ENCODE data around the gene ADAMTSL3. TPM values are rescaled to one million over a fixed set of nuclear protein-coding genes. Genes with fewer than 3 reads are reported as not detected.

The ADAMTSL3 gene
- total and polyA plus RNA-seq, 2 of the 4 experiments (the other 2 are of a cell fraction) = under 0.01 to 0.02 TPM

DNA sequence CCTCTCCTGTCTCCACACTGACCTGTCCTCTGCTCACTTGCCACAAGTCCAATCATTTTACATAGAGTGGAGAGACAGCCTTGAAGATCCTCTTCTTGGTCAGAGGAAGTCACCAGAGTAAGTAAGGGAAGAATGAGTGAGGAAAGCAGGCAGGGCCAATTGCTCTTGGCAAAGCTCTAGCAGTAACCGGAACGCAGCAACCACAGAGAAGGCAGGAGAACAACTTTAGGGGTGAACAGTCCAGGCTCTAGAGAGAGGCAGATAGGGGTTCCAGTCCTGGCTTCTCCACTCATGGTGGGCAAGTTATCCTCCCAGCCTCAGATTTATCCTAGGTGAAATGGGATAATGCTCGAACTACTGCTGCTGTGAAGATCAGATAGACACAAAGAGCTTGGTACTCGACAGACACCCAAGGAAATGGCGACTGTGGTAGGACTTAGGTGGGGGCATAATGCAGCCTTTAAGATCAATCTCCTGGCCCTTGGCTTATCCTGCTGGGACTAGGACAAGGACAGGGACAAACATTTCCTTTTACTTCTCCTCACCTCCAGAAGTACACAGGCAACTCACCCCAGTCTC, 1.2 kb upstream of the ADAMTSL3 start:
- no TSS peak for BruUV-seq (replicated peaks)
- Histone ChIP-seq H3K9me3 (ENCODE audit: control insufficient read depth, insufficient read depth, low read length) (peaks cover 12% of the 10 kb centered on the region), H4K5ac (ENCODE audit: low read depth, low read length) (no peak overlapping the region), H3K36me3 (ENCODE audit: control insufficient read depth, insufficient read depth, low read length) (no peaks in the 10 kb centered on the region), H3K27ac (ENCODE audit: insufficient read depth, low read length) (no peak overlapping the region), H3K23ac (ENCODE audit: low read depth, low read length) (no peak overlapping the region), H2AK5ac (ENCODE audit: low read depth, low read length) (no peak overlapping the region), H3K4me3 (ENCODE audit: insufficient read depth, low read depth, low read length) (no peak overlapping the region), H3K56ac (ENCODE audit: extremely low read depth, insufficient read depth, low read length) (no peak overlapping the region), H3K18ac (ENCODE audit: low read depth, low read length) (no peak overlapping the region), H3K14ac (replicated peaks; ENCODE audit: low read depth, low read length) (no peak overlapping the region), H4K8ac (ENCODE audit: low read depth in 2 of 2, low read length in 2 of 2) (no peak overlapping the region), H2AFZ (replicated peaks; ENCODE audit: low read length, poor library complexity) (no peak overlapping the region), H3K4ac (ENCODE audit: low read depth, low read length) (no peak overlapping the region), H3K9ac (ENCODE audit: low read depth, low read length) (no peak overlapping the region), H3K4me1 (ENCODE audit: control insufficient read depth, insufficient read depth, low read length) (no peaks in the 10 kb centered on the region), H2AK9ac (replicated peaks; ENCODE audit: low read depth, low read length, poor library complexity) (no peak overlapping the region), H3K9me1 (ENCODE audit: insufficient read depth, low read length) (no peaks in the 10 kb centered on the region), H3K27me3 (ENCODE audit: control insufficient read depth, insufficient read depth, low read length) (peaks cover 18% of the 10 kb centered on the region; the same call in 1 of the 2 replicates), H3K79me1 (ENCODE audit: low read depth in 1 of 2, low read length in 2 of 2) (no peaks in the 10 kb centered on the region), H2BK5ac (ENCODE audit: low read depth, low read length, poor library complexity, severe bottlenecking) (no peak overlapping the region), H4K91ac (ENCODE audit: insufficient read depth, low read depth, low read length) (no peak overlapping the region), H2BK15ac (ENCODE audit: low read depth, low read length) (no peak overlapping the region), H2BK20ac (ENCODE audit: low read depth, low read length) (no peak overlapping the region), H2BK120ac (ENCODE audit: low read depth, low read length) (no peak overlapping the region), H4K20me1 (ENCODE audit: insufficient read depth, low read length) (no peaks in the 10 kb centered on the region), H3K4me2 (ENCODE audit: low read depth, low read length) (no peak overlapping the region)
- CTCF ChIA-PET = no interaction called here
- in situ Hi-C loops (cut with MboI; ENCODE audit: low sequenced_read_pairs) (no loop called here), intact Hi-C loops (cut with micrococcal nuclease) (no loop called here), dilution Hi-C loops (cut with HindIII; ENCODE audit: low sequenced_read_pairs, unreplicated experiment) (no loop called here)
- TF ChIP-seq RCOR1 (IDR thresholded peaks at IDR 0.05; ENCODE audit: insufficient replicate concordance, low read length) (no peak), MAZ (IDR thresholded peaks at IDR 0.05; ENCODE audit: borderline replicate concordance, low read depth, low read length) (no peak)
- DNase-seq (no peak), ATAC-seq (ENCODE audit: low read depth) (no peak)
- WGBS, 2 experiments (ENCODE audit: extremely low coverage in 2 of 2, insufficient read length in 1 of 2) = no CpG with 5 or more reads among the region's 5 CpGs
- POLR2A ChIA-PET (ENCODE audit: unreplicated experiment) = no interaction called here
